ENCODE measurements around the gene LAMTOR3. TPM values are rescaled to one million over a fixed set of nuclear protein-coding genes. Genes with fewer than 3 reads are reported as not detected.

The LAMTOR3 gene
- polyA plus RNA-seq, 3 donors, result 17.9 to 49.4 (median 25.7) TPM

DNA sequence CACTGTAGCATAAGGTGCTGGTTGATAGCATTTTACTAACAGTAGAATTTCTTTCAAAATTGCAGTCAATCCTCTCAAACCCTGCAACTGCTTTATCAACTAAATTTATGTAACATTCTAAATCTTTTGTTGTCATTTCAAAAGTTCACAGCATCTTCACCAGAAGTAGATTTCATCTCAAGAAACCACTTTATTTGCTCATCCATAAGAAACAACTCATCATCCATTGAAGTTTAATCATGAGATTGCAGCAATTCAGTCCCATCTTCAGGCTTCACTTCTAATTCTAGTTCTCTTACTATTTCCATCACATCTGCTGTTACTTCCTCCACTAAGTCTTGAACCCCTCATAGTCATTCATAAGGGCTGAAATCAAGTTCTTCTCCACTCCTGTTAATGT, 21.7 kb downstream of the LAMTOR3 start:
- H3K27ac ChIP-seq (ENCODE audit: low read depth, low read length), result no peak overlapping the region

DNA sequence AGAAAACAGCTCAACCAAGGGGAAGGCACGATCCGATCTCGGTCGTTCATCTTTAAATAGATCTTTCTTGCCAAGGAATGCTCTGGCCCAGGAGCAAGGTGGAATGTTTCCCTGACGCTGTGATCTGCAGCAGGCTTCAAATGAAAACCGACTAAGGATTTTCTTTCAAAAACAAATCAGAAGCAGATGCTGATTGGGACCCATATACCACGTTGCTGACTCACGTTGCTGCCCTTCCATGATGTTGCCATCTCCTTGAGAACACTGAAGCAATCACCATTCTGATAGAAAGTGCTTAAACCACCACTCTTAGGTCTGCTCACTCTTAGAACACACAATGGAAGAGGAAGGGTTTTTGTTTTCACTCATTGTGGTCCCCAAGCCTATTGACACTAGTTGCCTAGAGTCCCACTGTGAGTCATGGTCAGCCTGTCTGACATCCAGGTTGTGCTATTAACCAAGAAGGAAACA, 26.1 kb downstream of the LAMTOR3 start:
- WGBS, 3 donors, result 52 to 64% (median 58%) methylated on average over 8 of the region's 8 CpGs
- H3K27ac ChIP-seq (ENCODE audit: low read depth, low read length), result no peak overlapping the region

DNA sequence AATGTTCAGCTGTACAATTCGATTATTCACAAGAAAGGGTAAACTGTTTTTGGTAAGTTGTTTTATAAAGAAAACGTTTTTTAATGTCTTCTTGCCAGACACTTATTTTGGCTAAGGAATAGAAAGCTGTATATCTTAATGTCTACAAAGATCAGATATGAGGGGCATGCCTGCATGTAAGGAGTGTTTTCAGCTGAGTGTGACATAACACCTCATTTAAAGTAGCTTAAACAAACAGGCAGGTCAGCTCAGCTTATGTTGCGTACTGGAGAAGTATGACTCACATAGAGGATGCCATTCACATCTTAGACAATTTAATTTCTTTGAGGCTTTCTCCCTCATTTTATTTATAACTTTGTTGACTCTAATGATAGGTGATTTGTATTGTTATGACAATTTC, 30.4 kb downstream of the LAMTOR3 start:
- H3K27ac ChIP-seq (ENCODE audit: low read depth, low read length), result no peak overlapping the region
- 49 to 72% (median 61%) methylated on average over 3 of the region's 3 CpGs for WGBS, 3 donors

DNA sequence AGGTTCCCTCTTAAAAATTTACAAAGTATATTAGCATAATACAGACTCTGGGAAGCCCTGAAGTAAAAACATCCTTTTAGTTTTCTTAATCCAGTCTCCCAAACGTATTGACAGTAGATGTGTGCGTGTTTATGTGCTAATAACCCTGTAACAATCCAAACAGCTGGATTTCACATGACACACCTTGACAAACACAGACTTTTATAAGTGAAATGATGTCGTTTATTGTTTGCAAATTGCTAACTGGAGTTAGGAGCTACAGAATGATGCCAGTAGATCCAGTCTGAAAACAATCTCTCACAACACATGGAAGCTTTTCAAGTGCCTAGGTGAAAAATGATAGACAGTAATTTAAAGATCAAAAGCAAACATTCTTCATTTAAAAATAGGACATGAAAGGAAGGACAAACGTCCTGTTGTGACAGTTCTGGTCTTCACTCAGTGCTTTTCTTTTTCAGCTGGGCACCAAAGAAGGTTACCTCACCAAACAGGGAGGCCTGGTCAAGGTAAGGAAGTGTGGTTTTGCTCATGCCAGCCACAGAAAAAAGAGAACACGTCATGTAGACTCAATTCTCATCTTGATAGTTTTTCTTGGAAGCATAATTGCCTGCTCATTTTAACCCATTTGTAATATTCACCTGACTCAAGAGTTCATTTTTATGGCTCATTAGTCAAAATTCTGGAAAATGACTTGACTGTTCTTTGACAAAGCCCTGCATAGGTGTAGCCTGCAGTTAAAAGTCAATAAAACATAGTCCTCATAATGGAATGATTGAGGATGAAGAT, 32.9 kb downstream of the LAMTOR3 start:
- WGBS, 3 donors, result 41 to 45% (median 45%) methylated on average over 5 of the region's 5 CpGs
- H3K27ac ChIP-seq (ENCODE audit: low read depth, low read length), result no peak overlapping the region

DNA sequence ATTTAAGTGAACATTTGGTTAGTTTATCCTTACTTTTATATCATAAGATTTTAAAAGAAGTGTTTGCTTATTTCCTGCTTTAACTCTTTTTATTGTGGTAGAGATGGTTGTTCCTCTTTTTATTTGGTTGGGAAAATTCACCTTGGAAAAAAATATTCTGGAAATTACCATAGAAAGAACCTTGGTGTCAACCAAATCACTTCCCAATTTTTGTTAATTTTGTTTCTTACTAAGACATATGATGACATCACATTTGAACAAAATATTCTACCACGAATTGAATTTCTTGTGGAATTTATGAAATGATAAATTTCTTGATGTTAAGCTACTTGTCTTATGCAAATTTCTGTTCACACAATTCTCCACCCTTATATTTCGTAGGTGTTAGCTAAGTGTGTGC, 33.7 kb downstream of the LAMTOR3 start:
- WGBS, 3 donors, result 60 to 73% (median 68%) methylated on average over 2 of the region's 2 CpGs
- H3K27ac ChIP-seq (ENCODE audit: low read depth, low read length), result no peak overlapping the region

DNA sequence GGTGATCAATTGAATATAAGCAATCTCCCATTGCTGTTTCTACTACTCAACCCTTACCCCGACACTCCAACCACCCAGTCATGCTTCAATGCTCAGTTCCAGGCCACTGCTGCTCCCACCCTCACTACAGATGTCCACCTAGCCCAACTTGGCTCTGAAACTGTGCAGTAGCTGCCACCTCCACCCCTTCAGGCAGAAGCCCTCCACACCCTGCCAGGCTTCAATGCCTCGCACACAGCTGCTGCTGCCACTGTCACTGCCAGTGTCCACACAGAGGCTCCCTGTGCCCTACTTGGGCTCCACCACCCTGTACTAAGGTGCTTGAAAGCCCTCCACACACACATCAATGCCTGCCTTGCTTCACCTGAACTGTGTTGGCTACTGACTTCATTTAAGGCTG, 34.6 kb downstream of the LAMTOR3 start:
- H3K27ac ChIP-seq (ENCODE audit: low read depth, low read length), result no peak overlapping the region
- 91 to 92% (median 92%) methylated on average over 2 of the region's 2 CpGs for WGBS, 3 donors

DNA sequence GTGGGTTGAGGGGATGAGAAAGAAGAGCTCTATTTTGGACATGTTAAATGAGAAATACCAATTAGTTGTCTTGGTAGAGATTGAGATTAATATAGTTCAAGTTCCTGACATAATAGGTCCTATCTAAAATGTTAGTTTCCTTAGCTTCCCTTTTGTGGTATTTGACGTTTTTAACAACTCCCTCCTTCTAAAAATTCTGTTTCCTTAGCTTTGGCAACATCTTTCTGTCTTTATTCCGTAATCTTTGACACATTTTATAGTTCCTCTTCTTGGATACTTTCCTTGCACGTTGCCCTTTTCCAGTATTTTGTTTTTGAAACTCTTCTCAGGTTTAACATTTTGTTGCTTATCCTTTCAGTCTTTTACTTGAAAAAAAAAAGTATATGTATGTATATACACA, 36.9 kb downstream of the LAMTOR3 start:
- 28 to 61% (median 29%) methylated on average over 3 of the region's 3 CpGs for WGBS, 3 donors
- H3K27ac ChIP-seq (ENCODE audit: low read depth, low read length), result no peak overlapping the region

DNA sequence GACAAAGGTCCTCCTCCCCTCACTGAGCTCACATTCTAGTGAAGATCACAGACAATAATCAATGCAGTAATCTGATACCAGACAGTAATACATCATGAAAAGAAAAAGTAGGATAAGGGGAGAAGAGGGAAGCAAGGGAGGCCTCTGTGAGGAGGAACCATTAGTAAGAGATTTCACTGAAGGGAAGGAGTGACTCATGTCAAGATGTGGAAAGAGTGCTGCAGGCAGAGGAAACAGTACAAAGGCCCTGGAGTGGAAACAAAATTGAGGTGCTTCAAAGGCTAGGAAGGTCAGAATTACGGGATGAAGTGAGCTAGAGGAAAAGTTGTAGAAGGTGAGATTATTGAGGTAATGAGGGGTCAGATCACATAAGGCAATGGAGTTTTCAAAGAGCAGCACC, 38.1 kb downstream of the LAMTOR3 start:
- no peak overlapping the region for H3K27ac ChIP-seq (ENCODE audit: low read depth, low read length)

DNA sequence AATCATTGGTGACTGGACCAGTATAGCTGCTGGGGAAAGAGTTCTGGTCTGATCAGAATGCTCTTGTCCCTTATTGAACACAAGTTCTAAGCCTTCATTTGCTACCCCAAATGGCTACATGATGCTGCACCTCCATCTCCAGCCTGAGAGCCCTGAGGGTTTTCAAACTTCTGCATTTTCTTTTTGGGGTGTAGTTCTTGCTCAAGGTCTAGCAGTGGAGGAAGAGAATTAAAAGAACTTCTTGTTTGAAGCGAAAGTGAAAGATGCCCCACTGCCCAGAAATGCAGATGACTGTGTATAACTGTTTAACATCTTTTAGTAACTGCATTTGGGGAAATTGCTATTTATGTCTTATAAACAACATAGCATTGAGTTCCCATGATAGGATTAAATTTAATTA, 38.5 kb downstream of the LAMTOR3 start:
- H3K27ac ChIP-seq (ENCODE audit: low read depth, low read length), result no peak overlapping the region

More for the DNA sequence above, 38.1 kb downstream of the LAMTOR3 start:
- 18 to 50% (median 22%) methylated on average over 1 of the region's 1 CpG for WGBS, 3 donors

DNA sequence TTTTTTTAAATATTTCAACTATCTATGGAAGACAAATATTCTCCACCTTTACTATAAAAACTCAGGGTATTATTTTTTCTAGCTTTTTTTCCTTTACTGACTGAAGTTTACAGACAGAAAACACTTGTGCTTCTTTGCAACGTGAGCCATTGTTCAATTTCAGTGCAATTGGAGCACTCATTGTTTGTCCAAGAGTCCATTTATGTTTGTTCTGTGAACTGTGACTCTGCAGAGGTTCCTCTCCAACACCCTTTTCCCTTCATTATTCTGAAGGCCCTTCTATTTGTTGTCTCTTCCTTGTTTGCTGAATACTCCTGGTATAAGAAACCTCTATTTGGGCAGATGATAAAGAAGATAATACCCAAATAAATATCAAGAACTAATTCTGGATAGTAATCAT, 40.2 kb downstream of the LAMTOR3 start:
- H3K27ac ChIP-seq (ENCODE audit: low read depth, low read length), result no peak overlapping the region
- WGBS, 3 donors, result 38 to 72% (median 59%) methylated on average over 1 of the region's 1 CpG

More for the DNA sequence above, 38.5 kb downstream of the LAMTOR3 start:
- WGBS, 3 donors, result 46 to 79% (median 58%) methylated on average over 1 of the region's 1 CpG

DNA sequence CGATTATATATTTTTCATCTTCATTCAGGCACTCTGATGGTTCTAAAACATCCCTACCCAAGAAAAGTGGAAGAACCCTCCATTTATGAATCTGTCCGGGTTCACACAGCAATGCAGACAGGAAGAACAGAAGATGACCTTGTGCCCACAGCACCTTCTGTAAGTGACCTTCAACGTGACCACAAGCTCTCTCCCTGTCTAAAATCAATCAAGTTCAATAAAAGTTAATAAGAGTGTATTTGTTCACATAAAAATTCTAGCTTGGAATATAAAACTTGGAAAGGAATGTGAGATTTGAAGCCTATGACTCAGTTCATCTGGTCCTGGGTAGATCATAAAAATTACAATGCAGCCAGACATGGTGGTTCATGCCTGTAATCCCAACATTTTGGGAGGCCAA, 41.0 kb downstream of the LAMTOR3 start:
- no peak overlapping the region for H3K27ac ChIP-seq (ENCODE audit: low read depth, low read length)
- WGBS, 3 donors, result 62 to 86% (median 82%) methylated on average over 3 of the region's 3 CpGs

DNA sequence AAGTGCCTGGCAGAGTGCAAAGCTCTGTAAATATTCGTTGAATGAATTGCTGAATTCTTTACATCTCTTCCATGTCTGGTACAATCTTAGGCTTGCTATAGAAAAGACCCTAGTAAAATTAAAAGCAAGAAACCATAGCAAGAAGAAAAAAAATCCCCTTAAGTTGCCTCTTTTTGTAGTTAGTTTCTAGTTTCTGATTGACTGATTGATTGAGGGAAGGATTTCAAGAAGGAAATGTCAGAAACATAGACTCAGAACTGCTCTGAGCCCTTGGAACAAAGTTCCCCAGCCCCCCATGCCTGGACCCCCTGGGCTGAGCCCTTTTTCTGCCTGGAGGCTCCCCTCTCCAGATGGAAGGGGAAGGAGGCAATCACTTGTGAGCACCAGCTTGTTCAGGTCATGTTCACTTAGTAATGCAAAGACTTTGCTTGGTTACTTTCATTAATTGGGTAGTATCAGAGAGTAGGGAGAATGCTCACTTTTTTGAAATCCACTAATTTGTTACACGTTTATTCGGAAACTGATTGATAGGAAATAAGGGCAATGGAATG, 42.0 kb downstream of the LAMTOR3 start:
- no peak overlapping the region for H3K27ac ChIP-seq (ENCODE audit: low read depth, low read length)
- WGBS, 3 donors, result 84 to 92% (median 85%) methylated on average over 3 of the region's 3 CpGs

DNA sequence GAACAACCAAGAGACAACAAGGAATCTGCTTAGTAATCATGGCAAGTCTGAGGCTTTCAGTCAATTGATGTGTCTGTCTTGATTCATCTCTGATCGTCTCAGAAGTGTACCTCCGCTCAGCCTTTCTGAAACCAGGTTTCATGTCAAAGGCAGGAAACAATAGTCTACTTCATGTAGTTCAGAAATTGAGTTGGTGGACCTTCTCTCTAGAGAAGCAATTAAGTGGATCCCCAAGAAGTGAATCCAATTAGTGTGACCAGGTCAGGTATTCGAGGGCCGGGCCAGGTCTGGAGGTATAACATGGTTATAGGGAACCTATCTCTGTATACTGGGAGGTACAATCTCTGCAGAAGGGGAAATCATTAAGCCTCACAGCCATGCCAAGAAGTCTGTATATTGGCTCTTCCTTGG, 45.6 kb downstream of the LAMTOR3 start:
- H3K27ac ChIP-seq (ENCODE audit: low read depth, low read length), result no peak overlapping the region
- WGBS, 3 donors, result 94 to 95% (median 94%) methylated on average over 4 of the region's 4 CpGs

DNA sequence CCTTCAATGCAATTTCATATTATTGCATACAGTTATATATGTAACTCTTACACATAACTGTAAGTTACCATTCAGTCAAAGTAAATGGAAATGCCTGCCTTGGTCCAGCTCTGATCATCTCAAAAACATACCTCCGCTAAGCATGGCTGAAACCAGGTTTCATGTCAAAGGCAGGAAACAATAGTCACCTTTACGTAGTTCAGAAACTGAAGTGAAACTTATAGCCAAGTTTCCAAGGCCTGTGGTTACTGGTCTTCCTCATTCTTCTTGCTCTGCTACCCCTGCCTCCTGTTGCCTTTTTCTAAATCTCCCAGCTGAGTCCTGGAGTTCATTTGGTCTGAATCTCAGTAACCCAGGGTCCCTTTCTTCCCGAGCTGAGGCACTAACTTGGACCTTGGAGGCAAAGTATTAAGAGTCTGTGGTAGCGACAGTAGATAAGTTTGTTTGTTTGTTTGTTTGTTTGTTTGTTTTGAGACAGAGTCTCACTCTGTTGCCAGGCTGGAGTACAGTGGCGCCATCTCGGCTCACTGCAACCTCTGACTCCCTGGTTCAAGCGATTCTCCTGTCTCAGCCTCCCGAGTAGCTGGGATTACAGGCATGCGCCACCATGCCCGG, 46.8 kb downstream of the LAMTOR3 start:
- no peak overlapping the region for H3K27ac ChIP-seq (ENCODE audit: low read depth, low read length)
- WGBS, 3 donors, result 78 to 91% (median 83%) methylated on average over 10 of the region's 10 CpGs

DNA sequence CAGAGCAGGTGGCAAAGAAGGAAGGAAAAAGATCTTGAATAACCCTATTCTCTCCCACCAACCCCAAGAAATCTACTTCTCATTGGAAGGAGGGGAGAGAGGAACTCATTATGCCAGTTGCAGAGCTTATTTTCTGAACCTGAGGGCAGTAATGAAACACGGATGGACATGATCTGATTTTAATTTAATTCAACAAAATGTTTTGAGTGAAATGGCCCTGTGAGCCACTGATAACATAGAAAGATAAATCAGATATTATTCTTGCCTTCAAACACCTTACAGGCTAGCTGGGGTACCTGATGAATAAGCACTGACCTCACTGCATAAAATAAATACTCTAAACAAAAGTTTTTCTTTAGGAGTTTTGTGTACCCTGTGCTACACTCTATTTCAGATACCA, 47.3 kb downstream of the LAMTOR3 start:
- 46 to 60% (median 47%) methylated on average over 1 of the region's 1 CpG for WGBS, 3 donors
- H3K27ac ChIP-seq (ENCODE audit: low read depth, low read length), result no peak overlapping the region

DNA sequence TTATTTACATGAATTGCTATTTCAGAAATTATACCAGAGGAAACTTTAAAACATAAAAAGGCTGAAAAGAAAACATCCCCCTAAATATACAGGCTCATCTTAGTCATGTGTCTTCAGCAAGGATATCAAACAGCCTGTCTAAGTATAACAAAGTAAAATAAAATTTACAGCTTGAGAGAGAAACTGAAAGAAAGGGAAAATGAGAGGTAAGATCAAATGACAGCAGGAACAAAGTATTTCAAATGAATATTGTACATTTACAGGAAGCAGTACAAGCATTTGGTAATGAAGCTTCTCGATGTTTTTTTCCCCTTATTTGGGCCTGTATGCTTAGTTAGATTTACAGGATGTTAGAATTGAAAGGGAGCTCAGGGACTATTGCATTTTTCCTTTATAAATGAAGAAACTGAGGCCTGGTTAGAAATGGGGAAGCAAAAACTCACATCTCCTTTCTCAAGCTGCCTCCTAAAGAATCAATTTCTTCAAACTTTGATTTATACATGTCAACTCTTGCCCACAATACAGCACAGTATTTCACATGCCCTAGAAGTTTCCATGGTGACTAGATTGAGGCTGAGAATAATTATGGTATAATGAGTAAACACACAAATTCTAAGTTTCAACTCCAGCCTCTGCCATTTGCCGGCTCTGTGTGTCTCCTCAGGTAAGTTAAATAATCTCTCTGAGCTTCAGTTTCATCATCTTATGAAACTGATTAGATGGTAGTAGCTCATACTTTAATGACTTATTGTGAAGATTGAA, 48.3 kb downstream of the LAMTOR3 start:
- no peak overlapping the region for H3K27ac ChIP-seq (ENCODE audit: low read depth, low read length)
- 68 to 78% (median 70%) methylated on average over 2 of the region's 2 CpGs for WGBS, 3 donors

DNA sequence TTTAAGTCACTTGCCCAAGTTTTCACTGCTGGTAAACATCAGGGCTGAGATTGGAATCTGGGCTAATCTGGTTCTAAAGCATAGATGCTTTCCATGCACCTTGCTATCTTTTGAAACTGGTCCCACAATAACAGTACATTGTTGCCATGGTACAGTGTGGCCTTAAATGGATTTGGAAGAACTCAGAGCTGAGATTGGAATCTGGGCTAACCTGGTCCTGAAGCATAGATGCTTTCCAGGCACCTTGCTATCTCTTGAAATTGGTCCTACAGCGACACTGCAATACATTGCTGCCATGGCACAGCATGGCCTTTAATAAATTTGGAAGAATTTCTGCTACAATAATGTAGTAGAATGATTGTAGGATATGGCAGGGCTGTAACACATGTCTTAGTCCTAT, 49.0 kb downstream of the LAMTOR3 start:
- H3K27ac ChIP-seq (ENCODE audit: low read depth, low read length), result no peak overlapping the region
- 88 to 94% (median 91%) methylated on average over 1 of the region's 1 CpG for WGBS, 3 donors

DNA sequence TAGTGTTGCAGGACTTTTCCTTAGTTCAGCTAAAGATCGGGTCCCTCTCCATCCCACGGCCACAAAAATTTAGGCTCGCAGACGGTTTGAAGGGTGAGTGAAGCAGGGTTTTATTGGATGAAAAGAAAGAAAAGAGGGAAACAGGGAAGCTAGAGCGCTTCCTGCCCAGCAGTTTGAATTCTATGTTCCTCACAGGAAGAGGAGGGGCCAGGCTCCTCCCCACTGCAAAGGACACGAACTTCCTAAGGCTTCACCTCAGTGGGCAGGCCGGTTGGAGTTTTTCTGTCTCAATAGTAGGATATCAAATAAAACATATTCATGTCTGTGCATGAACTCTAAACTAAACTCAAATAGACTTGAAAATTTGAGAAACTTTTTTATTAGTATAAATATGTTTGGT, 50.2 kb downstream of the LAMTOR3 start:
- H3K27ac ChIP-seq (ENCODE audit: low read depth, low read length), result no peak overlapping the region
- WGBS, 3 donors, result 79 to 94% (median 84%) methylated on average over 7 of the region's 7 CpGs

DNA sequence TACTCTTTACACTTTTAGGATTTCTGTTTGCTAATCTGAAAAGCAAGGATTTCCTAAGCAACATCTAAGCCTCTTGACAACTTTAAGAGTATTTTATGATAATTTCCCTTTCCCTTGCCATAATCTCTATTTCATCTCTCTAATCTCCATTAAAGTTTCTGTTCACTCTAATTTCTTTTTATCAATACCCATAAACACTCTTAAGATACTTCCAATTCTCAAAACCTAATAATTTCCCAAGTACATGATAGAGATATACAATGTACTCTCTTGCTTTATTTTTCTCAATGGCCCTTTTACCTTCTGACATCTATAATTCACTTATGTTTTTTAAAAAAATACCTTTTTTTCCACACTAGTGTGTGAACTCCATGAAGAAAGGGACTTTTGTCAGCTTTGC, 50.8 kb downstream of the LAMTOR3 start:
- H3K27ac ChIP-seq (ENCODE audit: low read depth, low read length), result no peak overlapping the region

All from adipose tissue (tissue), 3 donors.